GM18873 (cell line): ENCODE results near the gene CISD3.

Source experiments
- ATAC-seq: cut with Tn5 transposase; IDR thresholded peaks from one replicate; pipeline ENCODE4 v1.9.1; 2021; ENCODE audit warnings: mild to moderate bottlenecking, moderate library complexity, moderate number of reproducible peaks; ENCODE audit not compliant: unreplicated experiment, low FRiP score

CISD3 gene

GRCh38 chr17:38706505-38707216, 23.5 kb upstream of the CISD3 start:
- no peak for ATAC-seq

GRCh38 chr17:38707678-38708351, 22.3 kb upstream of the CISD3 start:
- ATAC-seq: no peak

GRCh38 chr17:38709104-38709820, 20.9 kb upstream of the CISD3 start:
- no peak for ATAC-seq

GRCh38 chr17:38709864-38710603, 20.1 kb upstream of the CISD3 start:
- ATAC-seq: no peak

GRCh38 chr17:38710604-38710962, 19.6 kb upstream of the CISD3 start:
- no peak for ATAC-seq

- no peak for ATAC-seq
These were observed 19.2 kb upstream of the CISD3 start for GRCh38 chr17:38710985-38711384.

- ATAC-seq: no peak
These were observed 18.2 kb upstream of the CISD3 start for GRCh38 chr17:38711792-38712571.

GRCh38 chr17:38712593-38712992, 17.5 kb upstream of the CISD3 start:
- ATAC-seq: no peak

- no peak for ATAC-seq
These were observed 16.6 kb upstream of the CISD3 start for GRCh38 chr17:38713456-38714075.

- ATAC-seq: no peak
These were observed 14.8 kb upstream of the CISD3 start for GRCh38 chr17:38715216-38715943.

GRCh38 chr17:38716368-38717005, 13.7 kb upstream of the CISD3 start:
- no peak for ATAC-seq

GRCh38 chr17:38717139-38717745, 12.9 kb upstream of the CISD3 start:
- ATAC-seq: no peak

- ATAC-seq: no peak
These were observed 10.7 kb upstream of the CISD3 start for GRCh38 chr17:38719289-38719942.

GRCh38 chr17:38719943-38720641, 10.0 kb upstream of the CISD3 start:
- no peak for ATAC-seq

- no peak for ATAC-seq
These were observed 9.2 kb upstream of the CISD3 start for GRCh38 chr17:38720941-38721340.

- no peak for ATAC-seq
These were observed 8.3 kb upstream of the CISD3 start for GRCh38 chr17:38721802-38722201.

- ATAC-seq: no peak
These were observed 5.7 kb upstream of the CISD3 start for GRCh38 chr17:38724337-38724988.
